ENCODE results near the gene VENTX. TPM values are rescaled to one million over a fixed set of nuclear protein-coding genes. Genes with fewer than 3 reads are reported as not detected.

The VENTX gene
- total and polyA plus RNA-seq, 9 donors: 0.04 to 0.24 (median 0.17) TPM

- Histone ChIP-seq H3K27me3 (ENCODE audit: control insufficient read depth, insufficient read depth, low read length) (no peaks in the 10 kb centered on the region), H3K36me3 (ENCODE audit: control insufficient read depth, insufficient read depth, low read length) (no peaks in the 10 kb centered on the region), H3K9me3 (replicated peaks; ENCODE audit: control insufficient read depth, low read depth, low read length) (no peaks in the 10 kb centered on the region), H3K4me3 (ENCODE audit: low read length) (no peak overlapping the region), H3K4me1 (ENCODE audit: control insufficient read depth, insufficient read depth, low read length) (no peaks in the 10 kb centered on the region), H3K27ac (ENCODE audit: low read length) (no peak overlapping the region)
- 67% methylated on average over 27 of the region's 29 CpGs for WGBS (ENCODE audit: insufficient coverage)
- no peak for DNase-seq
Measured at GRCh38 chr10:133201948-133202725, 35.5 kb upstream of the VENTX start.

DNA sequence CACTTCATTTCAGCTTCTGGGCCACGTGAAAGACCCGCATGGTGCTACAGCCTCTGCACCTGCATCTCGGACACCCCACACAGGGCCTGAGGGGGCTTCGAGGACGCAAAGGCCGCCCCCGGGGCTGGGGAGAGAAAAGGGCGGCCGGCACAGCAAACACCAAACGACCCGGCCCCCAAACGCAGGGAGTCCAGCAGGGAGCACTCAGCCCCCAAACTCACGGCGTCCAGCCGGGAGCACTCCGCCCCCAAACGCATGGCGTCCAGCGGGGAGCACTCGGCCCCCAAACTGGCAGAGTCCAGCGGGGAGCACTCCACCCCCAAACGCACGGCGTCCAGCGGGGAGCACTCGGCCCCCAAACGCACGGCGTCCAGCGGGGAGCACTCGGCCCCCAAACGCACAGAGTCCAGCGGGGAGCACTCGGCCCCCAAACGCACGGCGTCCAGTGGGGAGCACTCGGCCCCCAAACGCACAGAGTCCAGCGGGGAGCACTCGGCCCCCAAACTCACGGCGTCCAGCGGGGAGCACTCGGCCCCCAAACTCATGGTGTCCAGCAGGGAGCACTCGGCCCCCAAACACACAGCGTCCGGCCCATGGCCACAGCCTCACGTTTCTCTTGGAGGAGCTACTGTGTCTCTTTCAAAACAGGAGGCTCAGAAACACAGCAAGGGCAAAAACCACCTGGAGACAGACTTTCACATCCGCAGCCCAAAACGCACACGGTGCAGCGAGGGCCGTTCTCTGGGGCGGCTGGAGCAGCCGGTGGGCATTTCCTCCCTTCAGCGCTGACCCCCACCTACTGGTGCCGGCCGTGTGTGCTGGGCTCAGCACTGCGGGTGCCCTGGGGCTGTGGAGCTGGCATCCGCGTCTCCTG is 34.6 kb upstream of the VENTX start:
- Histone ChIP-seq H3K27ac (ENCODE audit: low read length) (no peak overlapping the region), H3K27me3 (ENCODE audit: control insufficient read depth, insufficient read depth, low read length) (no peaks in the 10 kb centered on the region), H3K36me3 (ENCODE audit: control insufficient read depth, insufficient read depth, low read length) (no peaks in the 10 kb centered on the region), H3K4me1 (ENCODE audit: control insufficient read depth, insufficient read depth, low read length) (no peaks in the 10 kb centered on the region), H3K9me3 (replicated peaks; ENCODE audit: control insufficient read depth, low read depth, low read length) (no peaks in the 10 kb centered on the region), H3K4me3 (ENCODE audit: low read length) (no peak overlapping the region)
- no peak for DNase-seq
- 88% methylated on average over 48 of the region's 62 CpGs for WGBS (ENCODE audit: insufficient coverage)

- Histone ChIP-seq H3K36me3 (ENCODE audit: control insufficient read depth, insufficient read depth, low read length) (no peaks in the 10 kb centered on the region), H3K27ac (ENCODE audit: low read length) (no peak overlapping the region), H3K27me3 (ENCODE audit: control insufficient read depth, insufficient read depth, low read length) (no peaks in the 10 kb centered on the region), H3K9me3 (replicated peaks; ENCODE audit: control insufficient read depth, low read depth, low read length) (no peaks in the 10 kb centered on the region), H3K4me1 (ENCODE audit: control insufficient read depth, insufficient read depth, low read length) (no peaks in the 10 kb centered on the region), H3K4me3 (ENCODE audit: low read length) (no peak overlapping the region)
- 84% methylated on average over 25 of the region's 31 CpGs for WGBS (ENCODE audit: insufficient coverage)
- no peak for DNase-seq
Measured at GRCh38 chr10:133203652-133204195, 33.9 kb upstream of the VENTX start.

DNA sequence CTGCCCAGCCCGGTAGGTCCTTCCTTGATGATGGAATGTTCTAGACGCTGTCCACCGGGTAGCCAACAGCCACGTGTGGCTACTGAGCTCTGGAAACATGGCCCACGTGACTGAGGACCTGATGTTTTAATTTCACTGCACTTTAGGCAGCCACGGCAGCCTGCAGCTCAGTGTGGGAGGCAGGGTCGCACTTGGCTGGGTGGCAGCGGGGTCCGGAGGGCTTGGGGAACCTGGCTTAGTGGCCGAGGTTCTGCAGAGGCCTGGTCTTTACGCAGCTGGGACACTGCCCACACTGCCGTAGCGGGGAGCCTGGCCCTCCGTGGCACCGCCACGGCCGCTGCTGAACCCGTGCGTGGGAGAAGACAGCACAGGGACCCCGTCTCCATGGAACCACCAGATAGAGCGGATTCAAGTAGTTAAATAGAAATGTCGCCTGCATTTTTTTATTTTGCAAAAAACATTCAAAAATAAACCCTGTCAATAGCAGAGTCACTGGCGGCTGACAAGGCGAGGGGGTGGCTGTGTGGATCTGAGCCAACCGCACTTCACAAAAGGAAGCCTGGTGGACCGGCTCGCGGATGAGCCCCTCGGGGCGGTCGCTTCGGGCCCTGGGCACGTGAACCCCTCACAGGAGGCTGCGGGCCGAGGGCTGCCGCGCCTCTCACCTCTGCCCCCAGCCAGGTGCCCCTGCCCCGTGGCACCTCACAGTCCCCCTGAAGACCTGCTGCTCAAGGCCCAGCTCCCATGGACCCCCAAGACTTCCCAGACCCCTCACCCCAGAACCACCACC is 33.2 kb upstream of the VENTX start:
- Histone ChIP-seq H3K36me3 (ENCODE audit: control insufficient read depth, insufficient read depth, low read length) (no peaks in the 10 kb centered on the region), H3K4me3 (ENCODE audit: low read length) (no peak overlapping the region), H3K4me1 (ENCODE audit: control insufficient read depth, insufficient read depth, low read length) (no peaks in the 10 kb centered on the region), H3K9me3 (replicated peaks; ENCODE audit: control insufficient read depth, low read depth, low read length) (no peaks in the 10 kb centered on the region), H3K27me3 (ENCODE audit: control insufficient read depth, insufficient read depth, low read length) (no peaks in the 10 kb centered on the region), H3K27ac (ENCODE audit: low read length) (no peak overlapping the region)
- 81% methylated on average over 27 of the region's 38 CpGs for WGBS (ENCODE audit: insufficient coverage)
- no peak for DNase-seq

- no peaks in the 10 kb centered on the region for H3K36me3 ChIP-seq (ENCODE audit: control insufficient read depth, insufficient read depth, low read length)
- no peak overlapping the region for H3K4me3 ChIP-seq (ENCODE audit: low read length)
- H3K27ac ChIP-seq (ENCODE audit: low read length): no peak overlapping the region
- WGBS (ENCODE audit: insufficient coverage): 84% methylated on average over 23 of the region's 23 CpGs
- H3K27me3 ChIP-seq (ENCODE audit: control insufficient read depth, insufficient read depth, low read length): no peaks in the 10 kb centered on the region
- no peak for DNase-seq
- no peaks in the 10 kb centered on the region for H3K4me1 ChIP-seq (ENCODE audit: control insufficient read depth, insufficient read depth, low read length)
- no peaks in the 10 kb centered on the region for H3K9me3 ChIP-seq (replicated peaks; ENCODE audit: control insufficient read depth, low read depth, low read length)
Measured at GRCh38 chr10:133205146-133205545, 32.5 kb upstream of the VENTX start.

- H3K9me3 ChIP-seq (replicated peaks; ENCODE audit: control insufficient read depth, low read depth, low read length): no peaks in the 10 kb centered on the region
- no peaks in the 10 kb centered on the region for H3K27me3 ChIP-seq (ENCODE audit: control insufficient read depth, insufficient read depth, low read length)
- no peaks in the 10 kb centered on the region for H3K36me3 ChIP-seq (ENCODE audit: control insufficient read depth, insufficient read depth, low read length)
- no peak for DNase-seq
- no peak overlapping the region for H3K4me3 ChIP-seq (ENCODE audit: low read length)
- WGBS (ENCODE audit: insufficient coverage): 64% methylated on average over 12 of the region's 17 CpGs
- no peak overlapping the region for H3K27ac ChIP-seq (ENCODE audit: low read length)
- H3K4me1 ChIP-seq (ENCODE audit: control insufficient read depth, insufficient read depth, low read length): no peaks in the 10 kb centered on the region
Measured at GRCh38 chr10:133206356-133207040, 31.2 kb upstream of the VENTX start.

DNA sequence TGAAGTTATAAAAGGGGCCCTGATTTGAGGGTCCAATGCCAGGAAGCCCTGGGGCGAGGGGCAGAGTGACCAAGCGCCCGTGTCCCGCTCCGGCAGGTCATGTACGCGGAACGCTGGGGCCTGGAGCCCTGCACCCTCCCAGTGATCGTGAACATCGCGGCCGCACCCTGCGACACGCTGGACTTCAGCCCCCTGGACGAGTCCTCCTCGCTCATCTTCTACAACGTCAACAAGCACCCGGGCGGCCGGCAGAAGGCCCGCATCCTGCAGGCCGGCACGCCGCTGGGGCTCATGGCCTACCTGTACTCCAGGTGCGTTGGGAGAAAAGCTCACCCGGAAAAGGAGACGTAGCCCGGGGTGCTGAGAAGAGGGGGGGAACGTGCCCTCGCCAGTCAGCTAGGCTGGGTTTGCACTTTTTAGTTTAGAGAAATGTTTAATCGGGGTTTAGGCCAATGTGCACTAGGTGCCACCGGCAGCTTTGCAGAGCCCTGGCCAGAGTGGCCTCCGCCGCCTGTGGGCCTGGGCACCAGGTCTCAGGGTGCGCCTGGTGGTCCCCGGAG is 30.5 kb upstream of the VENTX start:
- H3K27ac ChIP-seq (ENCODE audit: low read length): no peak overlapping the region
- H3K36me3 ChIP-seq (ENCODE audit: control insufficient read depth, insufficient read depth, low read length): no peaks in the 10 kb centered on the region
- 88% methylated on average over 35 of the region's 36 CpGs for WGBS (ENCODE audit: insufficient coverage)
- no peak overlapping the region for H3K4me3 ChIP-seq (ENCODE audit: low read length)
- DNase-seq: no peak
- no peaks in the 10 kb centered on the region for H3K9me3 ChIP-seq (replicated peaks; ENCODE audit: control insufficient read depth, low read depth, low read length)
- H3K27me3 ChIP-seq (ENCODE audit: control insufficient read depth, insufficient read depth, low read length): no peaks in the 10 kb centered on the region
- no peaks in the 10 kb centered on the region for H3K4me1 ChIP-seq (ENCODE audit: control insufficient read depth, insufficient read depth, low read length)

GRCh38 chr10:133207627-133208026 is 30.0 kb upstream of the VENTX start:
- DNase-seq: no peak
- H3K4me3 ChIP-seq (ENCODE audit: low read length): no peak overlapping the region
- no peaks in the 10 kb centered on the region for H3K4me1 ChIP-seq (ENCODE audit: control insufficient read depth, insufficient read depth, low read length)
- H3K36me3 ChIP-seq (ENCODE audit: control insufficient read depth, insufficient read depth, low read length): no peaks in the 10 kb centered on the region
- H3K27me3 ChIP-seq (ENCODE audit: control insufficient read depth, insufficient read depth, low read length): no peaks in the 10 kb centered on the region
- 65% methylated on average over 13 of the region's 17 CpGs for WGBS (ENCODE audit: insufficient coverage)
- H3K9me3 ChIP-seq (replicated peaks; ENCODE audit: control insufficient read depth, low read depth, low read length): no peaks in the 10 kb centered on the region
- no peak overlapping the region for H3K27ac ChIP-seq (ENCODE audit: low read length)

- Histone ChIP-seq H3K27me3 (ENCODE audit: control insufficient read depth, insufficient read depth, low read length) (no peaks in the 10 kb centered on the region), H3K4me3 (ENCODE audit: low read length) (no peak overlapping the region), H3K9me3 (replicated peaks; ENCODE audit: control insufficient read depth, low read depth, low read length) (no peaks in the 10 kb centered on the region), H3K4me1 (ENCODE audit: control insufficient read depth, insufficient read depth, low read length) (no peaks in the 10 kb centered on the region), H3K27ac (ENCODE audit: low read length) (no peak overlapping the region), H3K36me3 (ENCODE audit: control insufficient read depth, insufficient read depth, low read length) (no peaks in the 10 kb centered on the region)
- 86% methylated on average over 15 of the region's 18 CpGs for WGBS (ENCODE audit: insufficient coverage)
- no peak for DNase-seq
Measured at GRCh38 chr10:133208466-133208865, 29.2 kb upstream of the VENTX start.

Data from muscle of leg (tissue), 11 donors.